SK-N-SH treated with all-trans-retinoic acid at 6 μM for 48 hours (cell line): ENCODE measurements around the gene MMP17.

Experiments
- BACH2 ChIP-seq: fragments of 250-450 bp; sonication (Bioruptor Pico); IDR thresholded peaks from 2 replicates; pipeline ENCODE4 v1.9.0; 2021; ENCODE audit warnings: mild to moderate bottlenecking, borderline replicate concordance
- CSRNP3 ChIP-seq: fragments of 250-450 bp; sonication (Bioruptor Pico); IDR thresholded peaks from 2 replicates; pipeline ENCODE4 v1.5.1; 2021; ENCODE audit warnings: mild to moderate bottlenecking, moderate library complexity
- OSR1 ChIP-seq: fragments of 250-450 bp; sonication (Bioruptor Pico); IDR thresholded peaks from 2 replicates; pipeline ENCODE4 v1.8.0; 2022; ENCODE audit warnings: moderate library complexity, mild to moderate bottlenecking, inconsistent platforms
- PPARA ChIP-seq: fragments of 250-450 bp; sonication (Bioruptor Pico); IDR thresholded peaks from 2 replicates; pipeline ENCODE4 v1.5.0; 2020; ENCODE audit warnings: mild to moderate bottlenecking, borderline replicate concordance
- SNAI2 ChIP-seq: fragments of 250-450 bp; sonication (Bioruptor Pico); IDR thresholded peaks from 2 replicates; pipeline ENCODE4 v1.5.0; 2020; ENCODE audit warnings: mild to moderate bottlenecking, moderate library complexity
- TCF4 ChIP-seq: fragments of 250-450 bp; sonication (Bioruptor Pico); IDR thresholded peaks from 2 replicates; pipeline ENCODE4 v1.8.0; 2021; ENCODE audit warnings: mild to moderate bottlenecking, moderate library complexity, borderline replicate concordance
- TSHZ2 ChIP-seq: fragments of 250-450 bp; sonication (Bioruptor Pico); IDR thresholded peaks from 2 replicates; pipeline ENCODE4 v1.5.0; 2020; ENCODE audit warnings: mild to moderate bottlenecking, moderate library complexity
- ZFP3 ChIP-seq: fragments of 250-450 bp; sonication (Bioruptor Pico); IDR thresholded peaks from 2 replicates; pipeline ENCODE4 v1.5.0; 2020; ENCODE audit warnings: mild to moderate bottlenecking, moderate library complexity
- ZFP30 ChIP-seq: fragments of 450-650 bp; formaldehyde crosslinking; IDR thresholded peaks from 2 replicates; pipeline ENCODE4 v1.5.0; 2022; ENCODE audit warnings: mild to moderate bottlenecking, moderate library complexity
- ZNF565 ChIP-seq: fragments of 450-650 bp; formaldehyde crosslinking; conservative IDR thresholded peaks from 2 replicates; pipeline ENCODE4 v1.5.0; 2020; ENCODE audit warnings: low read depth, mild to moderate bottlenecking, moderate library complexity
- ZNF70 ChIP-seq: fragments of 450-650 bp; formaldehyde crosslinking; IDR thresholded peaks from 2 replicates; pipeline ENCODE4 v1.5.0; 2020; ENCODE audit warnings: mild to moderate bottlenecking, moderate library complexity
- TF ChIP-seq, protein P1 (sequence below): fragments of 250-450 bp; sonication (Bioruptor Pico); IDR thresholded peaks from 2 replicates; pipeline ENCODE4 v1.8.0; 2020; ENCODE audit warnings: mild to moderate bottlenecking, moderate library complexity, borderline replicate concordance

- no peak for TF ChIP-seq CSRNP3 (CRISPR knock-in tag)
- TF ChIP-seq ZFP3 = no peak
- no peak for TF ChIP-seq TSHZ2 (CRISPR knock-in tag)
- TF ChIP-seq OSR1 (CRISPR knock-in tag) = no peak
- TF ChIP-seq TCF4 (CRISPR knock-in tag) = no peak
- TF ChIP-seq ZNF70 (CRISPR knock-in tag) = no peak
- TF ChIP-seq ZNF565 = no peak
- no peak for TF ChIP-seq BACH2 (CRISPR knock-in tag)
- TF ChIP-seq ZFP30 (CRISPR knock-in tag) = no peak
- TF ChIP-seq, protein P1, sequence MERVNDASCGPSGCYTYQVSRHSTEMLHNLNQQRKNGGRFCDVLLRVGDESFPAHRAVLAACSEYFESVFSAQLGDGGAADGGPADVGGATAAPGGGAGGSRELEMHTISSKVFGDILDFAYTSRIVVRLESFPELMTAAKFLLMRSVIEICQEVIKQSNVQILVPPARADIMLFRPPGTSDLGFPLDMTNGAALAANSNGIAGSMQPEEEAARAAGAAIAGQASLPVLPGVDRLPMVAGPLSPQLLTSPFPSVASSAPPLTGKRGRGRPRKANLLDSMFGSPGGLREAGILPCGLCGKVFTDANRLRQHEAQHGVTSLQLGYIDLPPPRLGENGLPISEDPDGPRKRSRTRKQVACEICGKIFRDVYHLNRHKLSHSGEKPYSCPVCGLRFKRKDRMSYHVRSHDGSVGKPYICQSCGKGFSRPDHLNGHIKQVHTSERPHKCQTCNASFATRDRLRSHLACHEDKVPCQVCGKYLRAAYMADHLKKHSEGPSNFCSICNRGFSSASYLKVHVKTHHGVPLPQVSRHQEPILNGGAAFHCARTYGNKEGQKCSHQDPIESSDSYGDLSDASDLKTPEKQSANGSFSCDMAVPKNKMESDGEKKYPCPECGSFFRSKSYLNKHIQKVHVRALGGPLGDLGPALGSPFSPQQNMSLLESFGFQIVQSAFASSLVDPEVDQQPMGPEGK (CRISPR knock-in tag) = no peak
- no peak for TF ChIP-seq PPARA (CRISPR knock-in tag)
- TF ChIP-seq SNAI2 (CRISPR knock-in tag) = no peak
These were observed 8.0 kb downstream of the MMP17 start for GRCh38 chr12:131836193-131836592.
